Right atrium auricular region (tissue), 2 donors: ENCODE data around the gene NECTIN2. TPM values are rescaled to one million over a fixed set of nuclear protein-coding genes. Genes with fewer than 3 reads are reported as not detected.

Experiments
- DNase-seq: peaks from one replicate; pipeline ENCODE4 v3.0.0-alpha.2; 2019; ENCODE audit warnings: low spot score
- H3K27ac ChIP-seq, 2 donors: fragments of 200-600 bp; sonication (generic); 1 replicate in 1 of 2; 2 replicates in 1 of 2; pipeline ENCODE4 v1.5.1; 2016 to 2019
- H3K27me3 ChIP-seq, 2 donors: fragments of 200-600 bp; sonication (generic); one replicate each; pipeline versions ENCODE4 v1.5.1 to v1.6.0; 2017 to 2019
- H3K36me3 ChIP-seq: fragments of 200-600 bp; sonication (generic); one replicate; pipeline ENCODE4 v1.5.1; 2016
- H3K4me1 ChIP-seq, 2 donors: fragments of 200-600 bp; sonication (generic); one replicate each; pipeline versions ENCODE4 v1.5.1 to v1.6.0; 2017 to 2019
- H3K4me3 ChIP-seq, 2 donors: fragments of 200-600 bp; sonication (generic); 1 replicate in 1 of 2; 2 replicates in 1 of 2; pipeline ENCODE4 v1.5.1; 2017 to 2019; ENCODE audit warnings: mild to moderate bottlenecking in 1 of 2, moderate library complexity in 1 of 2
- H3K9me3 ChIP-seq, 2 donors: fragments of 200-600 bp; sonication (generic); one replicate each; pipeline ENCODE4 v1.5.1; 2019
- total RNA-seq, 2 donors: library from RNA; depleted of rRNA; stranded (reverse); fragments of >200 nt; gene quantifications; one replicate each; pipeline ENCODE4 v1.1.0, GENCODE V29; 2016
- TF ChIP-seq, protein P1 (sequence below), 2 donors: fragments of 200-600 bp; sonication (generic); IDR thresholded peaks; one replicate each; pipeline ENCODE4 v1.5.1; 2019; ENCODE audit warnings: antibody characterized with exemption in 2 of 2

NECTIN2 gene
- total RNA-seq, 2 donors from 2014 or later: 65.1 to 95.7 TPM

DNA sequence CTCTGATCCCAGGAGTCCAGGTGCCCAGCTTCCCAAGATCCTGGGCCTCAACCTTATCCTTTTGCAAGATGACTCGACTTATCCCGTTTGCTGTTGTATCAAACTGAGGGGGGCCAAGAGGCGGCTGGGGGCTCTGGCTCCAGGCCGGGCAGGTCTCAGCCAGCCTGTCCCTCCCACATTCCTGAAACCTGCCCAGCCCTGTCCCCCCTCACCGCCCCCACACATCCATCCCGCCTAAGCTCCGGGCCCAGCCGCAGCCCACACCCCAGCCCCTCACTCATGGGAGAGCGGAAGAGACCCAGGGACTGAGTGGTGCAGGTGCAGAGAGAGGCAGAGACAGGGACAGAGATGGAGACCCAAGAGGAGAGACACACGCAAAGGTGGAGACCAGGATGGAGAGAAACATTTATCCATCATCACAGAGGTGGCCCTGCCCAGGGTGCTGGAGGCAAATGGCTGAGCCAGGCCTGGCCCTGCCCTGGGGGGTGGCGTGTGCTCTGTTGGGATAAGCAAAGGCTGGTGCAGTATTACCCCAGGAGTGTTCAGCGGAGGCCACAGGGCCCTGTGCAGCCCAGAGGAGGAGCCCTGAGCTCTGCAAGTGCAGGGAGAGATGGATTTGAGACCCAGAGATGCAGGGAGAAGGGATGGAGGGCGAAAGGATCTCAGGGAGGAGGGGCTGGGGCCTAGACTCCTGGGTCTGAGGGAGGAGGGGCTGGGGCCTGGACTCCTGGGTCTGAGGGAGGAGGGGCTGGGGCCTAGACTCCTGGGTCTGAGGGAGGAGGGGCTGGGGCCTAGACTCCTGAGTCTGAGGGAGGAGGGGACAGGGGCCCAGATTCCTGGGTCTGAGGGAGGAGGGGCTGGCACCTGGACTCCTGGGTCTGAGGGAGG, 35.6 kb upstream of the NECTIN2 start:
- Histone ChIP-seq H3K4me3 (peak overlapping the region; percentile 63 to 66), H3K27ac (peak overlapping the region; percentile 56 to 75), H3K4me1 (peaks cover 0 to 31% of the 10 kb centered on the region in 2 donors), H3K9me3 (no peaks in the 10 kb centered on the region), H3K36me3 (peaks cover 27% of the 10 kb centered on the region), H3K27me3 (no peaks in the 10 kb centered on the region)
- no peak for DNase-seq
- TF ChIP-seq, protein P1, sequence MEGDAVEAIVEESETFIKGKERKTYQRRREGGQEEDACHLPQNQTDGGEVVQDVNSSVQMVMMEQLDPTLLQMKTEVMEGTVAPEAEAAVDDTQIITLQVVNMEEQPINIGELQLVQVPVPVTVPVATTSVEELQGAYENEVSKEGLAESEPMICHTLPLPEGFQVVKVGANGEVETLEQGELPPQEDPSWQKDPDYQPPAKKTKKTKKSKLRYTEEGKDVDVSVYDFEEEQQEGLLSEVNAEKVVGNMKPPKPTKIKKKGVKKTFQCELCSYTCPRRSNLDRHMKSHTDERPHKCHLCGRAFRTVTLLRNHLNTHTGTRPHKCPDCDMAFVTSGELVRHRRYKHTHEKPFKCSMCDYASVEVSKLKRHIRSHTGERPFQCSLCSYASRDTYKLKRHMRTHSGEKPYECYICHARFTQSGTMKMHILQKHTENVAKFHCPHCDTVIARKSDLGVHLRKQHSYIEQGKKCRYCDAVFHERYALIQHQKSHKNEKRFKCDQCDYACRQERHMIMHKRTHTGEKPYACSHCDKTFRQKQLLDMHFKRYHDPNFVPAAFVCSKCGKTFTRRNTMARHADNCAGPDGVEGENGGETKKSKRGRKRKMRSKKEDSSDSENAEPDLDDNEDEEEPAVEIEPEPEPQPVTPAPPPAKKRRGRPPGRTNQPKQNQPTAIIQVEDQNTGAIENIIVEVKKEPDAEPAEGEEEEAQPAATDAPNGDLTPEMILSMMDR (IDR thresholded peaks at IDR 0.05): no peak

DNA sequence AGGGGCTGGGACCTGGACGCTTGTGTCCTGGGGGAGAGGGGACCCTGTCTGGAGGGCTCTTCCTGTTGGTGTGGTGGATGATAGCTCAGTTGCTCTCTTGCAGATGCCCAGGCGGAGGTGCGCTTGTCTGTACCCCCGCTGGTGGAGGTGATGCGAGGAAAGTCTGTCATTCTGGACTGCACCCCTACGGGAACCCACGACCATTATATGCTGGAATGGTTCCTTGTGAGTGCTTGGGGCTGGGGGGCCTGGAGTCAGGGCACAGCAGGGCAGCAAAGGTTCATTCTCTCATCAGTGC, 35.0 kb upstream of the NECTIN2 start:
- Histone ChIP-seq H3K36me3 (peaks cover 27% of the 10 kb centered on the region), H3K27ac (no peak overlapping the region), H3K4me3 (no peak overlapping the region), H3K27me3 (no peaks in the 10 kb centered on the region), H3K9me3 (no peaks in the 10 kb centered on the region), H3K4me1 (peaks cover 0 to 31% of the 10 kb centered on the region in 2 donors)
- TF ChIP-seq, protein P1 (IDR thresholded peaks at IDR 0.05): no peak
- no peak for DNase-seq

DNA sequence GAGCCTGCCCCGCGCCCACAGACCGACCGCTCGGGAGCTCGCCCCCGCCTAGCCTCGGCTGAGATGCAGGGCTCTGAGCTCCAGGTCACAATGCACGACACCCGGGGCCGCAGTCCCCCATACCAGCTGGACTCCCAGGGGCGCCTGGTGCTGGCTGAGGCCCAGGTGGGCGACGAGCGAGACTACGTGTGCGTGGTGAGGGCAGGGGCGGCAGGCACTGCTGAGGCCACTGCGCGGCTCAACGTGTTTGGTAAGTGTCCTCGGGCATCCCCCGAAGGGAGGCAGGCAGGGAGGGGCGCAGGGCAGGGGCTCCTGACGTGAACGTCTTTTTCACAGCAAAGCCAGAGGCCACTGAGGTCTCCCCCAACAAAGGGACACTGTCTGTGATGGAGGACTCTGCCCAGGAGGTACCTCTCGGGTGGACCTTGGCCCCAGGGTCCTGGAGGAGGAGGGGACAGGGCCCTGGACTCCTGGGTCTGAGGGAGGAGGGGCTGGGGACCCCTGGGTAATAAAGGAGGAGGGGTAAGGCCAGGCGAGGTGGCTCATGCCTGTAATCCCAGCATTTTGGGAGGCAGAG, 33.9 kb upstream of the NECTIN2 start:
- Histone ChIP-seq H3K4me3 (no peak overlapping the region), H3K36me3 (peaks cover 27% of the 10 kb centered on the region), H3K4me1 (peaks cover 0 to 31% of the 10 kb centered on the region in 2 donors), H3K27ac (no peak overlapping the region), H3K27me3 (no peaks in the 10 kb centered on the region), H3K9me3 (no peaks in the 10 kb centered on the region)
- DNase-seq: no peak
- TF ChIP-seq, protein P1 (IDR thresholded peaks at IDR 0.05): no peak

DNA sequence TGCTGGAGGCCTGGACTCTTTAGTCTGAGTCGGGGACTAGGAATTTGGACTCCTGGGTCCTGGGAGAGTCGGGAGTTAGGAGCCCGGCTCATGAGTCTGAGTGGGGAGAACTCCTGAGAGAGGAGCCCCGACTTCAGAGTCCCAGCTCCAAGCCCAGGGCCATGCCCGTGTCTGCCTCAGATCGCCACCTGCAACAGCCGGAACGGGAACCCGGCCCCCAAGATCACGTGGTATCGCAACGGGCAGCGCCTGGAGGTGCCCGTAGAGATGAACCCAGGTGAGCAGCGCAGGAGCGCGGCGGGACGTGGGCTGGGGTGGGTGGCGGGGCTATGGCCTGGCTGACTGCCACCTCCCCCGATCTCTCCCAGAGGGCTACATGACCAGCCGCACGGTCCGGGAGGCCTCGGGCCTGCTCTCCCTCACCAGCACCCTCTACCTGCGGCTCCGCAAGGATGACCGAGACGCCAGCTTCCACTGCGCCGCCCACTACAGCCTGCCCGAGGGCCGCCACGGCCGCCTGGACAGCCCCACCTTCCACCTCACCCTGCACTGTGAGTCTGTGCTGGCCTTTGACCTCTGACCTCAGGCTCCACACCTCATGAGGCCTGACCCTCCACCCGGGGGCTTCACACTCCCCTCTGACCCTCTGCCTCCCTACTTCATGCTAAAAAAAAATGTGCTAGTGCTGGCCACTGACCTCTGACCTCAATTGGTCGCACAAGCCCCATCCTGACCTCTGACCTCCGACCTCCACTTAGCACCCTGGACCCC, 32.8 kb upstream of the NECTIN2 start:
- Histone ChIP-seq H3K27ac (no peak overlapping the region), H3K36me3 (peaks cover 27% of the 10 kb centered on the region), H3K4me3 (no peak overlapping the region)

DNA sequence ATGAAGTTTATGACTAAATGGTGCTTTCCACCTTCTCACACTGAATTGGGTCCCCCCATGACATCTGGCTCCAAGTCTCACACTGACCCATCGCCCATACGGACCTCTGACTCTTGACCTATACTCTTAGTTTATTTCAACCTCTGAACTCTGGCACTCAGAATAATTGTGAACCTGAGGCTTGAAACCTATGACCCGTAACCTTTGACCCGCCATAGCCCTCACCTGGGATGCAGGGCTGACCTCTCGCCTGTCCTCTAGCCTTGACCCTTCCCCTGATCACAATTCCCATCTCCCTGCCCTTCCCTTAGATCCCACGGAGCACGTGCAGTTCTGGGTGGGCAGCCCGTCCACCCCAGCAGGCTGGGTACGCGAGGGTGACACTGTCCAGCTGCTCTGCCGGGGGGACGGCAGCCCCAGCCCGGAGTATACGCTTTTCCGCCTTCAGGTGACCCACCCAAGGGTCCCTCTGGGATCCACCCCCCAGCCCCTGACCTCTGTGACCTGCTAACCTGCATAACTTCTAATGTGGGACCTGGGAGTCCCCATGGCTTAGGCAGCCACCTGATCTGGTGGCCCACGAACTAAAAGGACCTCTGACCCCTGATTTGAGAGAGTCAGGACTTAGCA, 32.1 kb upstream of the NECTIN2 start:
- no peak overlapping the region for H3K27ac ChIP-seq
- DNase-seq: no peak
- H3K4me1 ChIP-seq: peaks cover 0 to 20% of the 10 kb centered on the region in 2 donors
- H3K9me3 ChIP-seq: no peaks in the 10 kb centered on the region
- H3K27me3 ChIP-seq: no peaks in the 10 kb centered on the region
- peaks cover 27% of the 10 kb centered on the region for H3K36me3 ChIP-seq
- TF ChIP-seq, protein P1 (IDR thresholded peaks at IDR 0.05): no peak
- no peak overlapping the region for H3K4me3 ChIP-seq

More for the DNA sequence above, 32.8 kb upstream of the NECTIN2 start:
- H3K9me3 ChIP-seq: no peaks in the 10 kb centered on the region
- H3K27me3 ChIP-seq: no peaks in the 10 kb centered on the region
- DNase-seq: no peak
- peaks cover 0 to 25% of the 10 kb centered on the region in 2 donors for H3K4me1 ChIP-seq
- TF ChIP-seq, protein P1 (IDR thresholded peaks at IDR 0.05): no peak
